ENCODE data around the gene QRFP.

The QRFP gene

DNA sequence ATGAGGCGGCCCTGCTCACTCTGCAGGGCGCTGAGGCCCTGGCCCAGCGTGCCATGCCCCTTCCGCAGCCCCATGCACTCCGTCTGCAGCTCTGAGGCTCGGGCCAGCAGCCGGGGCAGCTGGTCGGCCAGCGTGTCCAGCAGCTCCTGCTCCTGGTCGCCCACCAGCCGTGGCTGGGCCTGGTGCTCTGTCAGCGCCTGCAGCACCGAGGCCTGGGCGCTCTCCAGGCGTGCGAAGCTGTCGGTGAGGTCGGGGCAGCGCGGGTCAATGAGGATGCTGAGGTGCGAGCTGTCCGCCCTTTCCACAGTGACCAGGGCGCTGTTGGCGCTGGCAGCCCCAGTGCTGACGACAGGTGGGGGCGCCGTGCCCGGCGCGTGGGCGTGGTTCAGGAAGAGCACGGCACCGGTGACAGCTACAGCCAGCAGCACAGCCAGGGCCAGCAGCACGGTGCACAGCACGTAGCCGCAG is 33.0 kb upstream of the QRFP start:
- no peak for DNase-seq (ENCODE audit: extremely low spot score)
- ChIA-PET POLR2A (no interaction called here), CTCF (interaction anchor here (1.1 kb wide), 2 partner anchors 13 to 64 kb away, joined by 3 read pairs; no protein-coding TSS in a partner anchor)
- TF ChIP-seq, protein P1, sequence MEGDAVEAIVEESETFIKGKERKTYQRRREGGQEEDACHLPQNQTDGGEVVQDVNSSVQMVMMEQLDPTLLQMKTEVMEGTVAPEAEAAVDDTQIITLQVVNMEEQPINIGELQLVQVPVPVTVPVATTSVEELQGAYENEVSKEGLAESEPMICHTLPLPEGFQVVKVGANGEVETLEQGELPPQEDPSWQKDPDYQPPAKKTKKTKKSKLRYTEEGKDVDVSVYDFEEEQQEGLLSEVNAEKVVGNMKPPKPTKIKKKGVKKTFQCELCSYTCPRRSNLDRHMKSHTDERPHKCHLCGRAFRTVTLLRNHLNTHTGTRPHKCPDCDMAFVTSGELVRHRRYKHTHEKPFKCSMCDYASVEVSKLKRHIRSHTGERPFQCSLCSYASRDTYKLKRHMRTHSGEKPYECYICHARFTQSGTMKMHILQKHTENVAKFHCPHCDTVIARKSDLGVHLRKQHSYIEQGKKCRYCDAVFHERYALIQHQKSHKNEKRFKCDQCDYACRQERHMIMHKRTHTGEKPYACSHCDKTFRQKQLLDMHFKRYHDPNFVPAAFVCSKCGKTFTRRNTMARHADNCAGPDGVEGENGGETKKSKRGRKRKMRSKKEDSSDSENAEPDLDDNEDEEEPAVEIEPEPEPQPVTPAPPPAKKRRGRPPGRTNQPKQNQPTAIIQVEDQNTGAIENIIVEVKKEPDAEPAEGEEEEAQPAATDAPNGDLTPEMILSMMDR (IDR thresholded peaks at IDR 0.05; ENCODE audit: control extremely low read depth, extremely low read depth, low read depth, missing control alignments), result no peak

DNA sequence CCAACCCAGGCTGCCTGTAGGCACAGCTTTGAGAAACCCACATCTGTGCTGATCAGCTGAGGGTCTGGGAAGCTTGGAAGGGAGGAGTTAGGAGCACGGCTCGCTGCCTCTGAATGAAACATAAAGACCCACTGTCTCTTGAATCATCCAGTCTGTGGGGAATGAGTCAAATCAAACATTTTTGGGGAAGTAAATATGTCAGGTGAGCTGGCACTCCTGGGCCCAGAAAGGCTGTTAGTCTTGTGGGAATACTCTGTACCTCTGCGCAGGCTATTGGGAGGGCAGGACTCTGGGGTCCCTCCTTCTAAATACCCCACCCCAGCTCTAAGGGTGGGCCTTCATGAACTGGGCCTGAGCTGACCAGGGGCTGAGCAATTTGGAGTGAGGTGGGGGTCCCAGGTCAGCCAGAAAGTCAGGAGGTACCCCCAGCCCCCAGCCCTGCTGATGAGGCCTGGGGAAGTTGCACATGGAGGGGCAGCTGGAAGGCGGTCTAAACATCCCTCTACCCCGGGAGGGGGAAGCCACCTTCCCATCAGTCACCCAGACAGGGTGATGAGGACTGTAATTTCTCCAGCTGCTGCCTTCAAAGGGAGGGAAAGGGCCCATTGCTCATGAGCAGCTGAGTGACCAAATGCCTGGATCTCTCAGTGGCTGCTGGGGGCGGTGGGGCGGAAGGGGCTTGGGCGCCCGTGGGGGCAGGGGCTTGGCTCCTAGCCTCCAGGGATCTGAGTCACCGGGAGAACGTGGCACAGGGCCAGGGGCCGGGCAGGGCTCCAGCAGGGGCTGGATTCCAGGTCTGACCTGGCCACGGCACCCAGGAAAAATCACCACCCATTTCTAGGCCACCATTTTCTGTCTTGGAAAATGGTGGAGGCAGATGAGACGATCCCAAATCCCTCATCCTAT is 31.6 kb upstream of the QRFP start:
- POLR2A ChIA-PET, result no interaction called here
- peak; percentile 79 for DNase-seq (ENCODE audit: extremely low spot score)
- CTCF ChIA-PET, result interaction anchor here (1.1 to 2.1 kb wide), 7 partner anchors 10 to 157 kb away, joined by 3 to 12 read pairs (median 4); no protein-coding TSS in a partner anchor
- TF ChIP-seq, protein P1 (IDR thresholded peaks at IDR 0.05; ENCODE audit: control extremely low read depth, extremely low read depth, low read depth, missing control alignments), result no peak

DNA sequence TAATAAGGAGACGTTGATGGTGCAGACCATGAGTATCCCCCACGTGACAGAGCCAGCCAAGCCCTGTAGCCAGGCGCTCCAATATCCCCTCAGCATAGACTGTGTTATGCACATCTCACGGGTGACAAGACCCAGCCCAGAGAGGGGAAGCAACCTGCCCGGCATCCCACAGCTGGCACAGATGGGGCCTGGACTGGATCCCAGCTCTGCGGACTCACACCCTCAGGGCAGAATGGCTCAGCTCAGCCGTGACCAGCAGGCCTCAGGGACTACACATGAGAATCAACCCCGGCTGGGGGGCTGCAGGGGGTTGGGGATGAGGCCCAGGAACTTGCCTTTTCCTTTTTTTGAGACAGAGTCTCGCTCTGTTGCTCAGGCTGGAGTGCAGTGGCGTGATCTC is 30.7 kb upstream of the QRFP start:
- CTCF ChIA-PET, result interaction anchor here (1.2 to 2.1 kb wide), 6 partner anchors 9 to 156 kb away, joined by 3 to 12 read pairs (median 4); no protein-coding TSS in a partner anchor
- DNase-seq (ENCODE audit: extremely low spot score), result no peak
- POLR2A ChIA-PET, result no interaction called here
- TF ChIP-seq, protein P1 (IDR thresholded peaks at IDR 0.05; ENCODE audit: control extremely low read depth, extremely low read depth, low read depth, missing control alignments), result no peak

- POLR2A ChIA-PET, result no interaction called here
- TF ChIP-seq, protein P1 (IDR thresholded peaks at IDR 0.05; ENCODE audit: control extremely low read depth, extremely low read depth, low read depth, missing control alignments), result no peak
- no peak for DNase-seq (ENCODE audit: extremely low spot score)
- CTCF ChIA-PET, result interaction anchor here (0.8 to 1.3 kb wide), 2 partner anchors 10 to 18 kb away, joined by 3 to 5 read pairs; no protein-coding TSS in a partner anchor
Observed at GRCh38 chr9:130925050-130925678, 28.6 kb upstream of the QRFP start.

DNA sequence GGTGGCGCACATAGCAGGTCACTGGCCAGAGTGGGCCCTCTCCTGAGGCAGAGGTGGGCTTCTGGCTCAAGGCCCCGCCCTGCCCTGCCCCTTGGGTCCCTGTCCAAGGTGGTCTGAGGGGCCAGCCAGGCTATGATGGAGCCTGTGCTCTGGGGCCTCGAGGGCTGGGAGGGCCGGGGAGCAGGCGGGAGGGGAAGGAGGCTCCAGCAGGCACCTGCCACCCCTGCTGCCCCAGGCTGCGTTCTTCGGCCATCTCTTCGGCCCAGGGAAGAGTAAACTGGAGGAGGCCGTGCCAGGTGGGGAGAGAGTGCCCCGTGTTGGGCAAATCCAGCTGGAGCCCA is 27.8 kb upstream of the QRFP start:
- POLR2A ChIA-PET, result no interaction called here
- DNase-seq (ENCODE audit: extremely low spot score), result no peak
- CTCF ChIA-PET, result no interaction called here
- TF ChIP-seq, protein P1 (IDR thresholded peaks at IDR 0.05; ENCODE audit: control extremely low read depth, extremely low read depth, low read depth, missing control alignments), result no peak

DNA sequence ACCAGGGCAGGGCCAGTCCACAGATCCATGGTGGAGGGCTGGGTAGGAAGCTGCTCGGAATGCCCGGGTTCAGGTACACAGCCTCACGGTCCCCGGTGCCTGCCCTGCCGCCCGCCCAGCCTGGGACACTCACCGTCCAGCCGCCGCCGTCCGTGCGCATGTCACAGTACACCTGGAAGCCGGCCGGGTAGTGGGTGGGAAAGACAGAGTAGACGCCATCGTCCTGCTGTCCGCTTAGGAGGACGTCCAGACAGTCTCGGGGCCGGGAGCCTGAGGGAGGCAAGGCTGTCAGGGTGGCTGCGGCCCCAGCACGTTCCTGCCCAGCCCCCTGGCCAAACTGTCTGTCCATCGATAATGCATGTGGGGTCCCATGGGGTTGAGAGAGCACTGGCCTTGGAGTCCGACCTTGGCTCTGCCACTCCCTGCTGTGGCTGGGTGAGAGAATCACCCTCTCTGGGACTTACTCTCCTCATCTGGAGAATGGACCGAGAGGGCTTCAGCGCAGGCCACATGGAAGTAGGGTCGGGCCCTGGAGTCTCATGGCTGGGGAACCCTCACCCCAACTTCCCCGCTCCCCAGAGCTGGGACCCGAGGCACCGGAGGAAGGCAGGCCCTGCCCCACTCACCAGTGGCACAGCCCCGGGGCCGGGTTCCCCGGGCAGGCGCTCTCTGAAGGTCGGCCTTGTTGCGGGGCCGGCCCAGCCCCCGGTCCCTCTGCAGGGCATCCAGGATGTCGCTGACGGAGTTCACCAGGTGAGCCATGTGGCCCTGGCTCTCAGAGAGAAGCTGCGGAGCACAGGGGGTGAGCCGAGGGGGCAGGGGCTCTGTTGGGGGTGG is 27.2 kb upstream of the QRFP start:
- POLR2A ChIA-PET, result no interaction called here
- DNase-seq (ENCODE audit: extremely low spot score), result no peak
- TF ChIP-seq, protein P1 (IDR thresholded peaks at IDR 0.05; ENCODE audit: control extremely low read depth, extremely low read depth, low read depth, missing control alignments), result no peak
- CTCF ChIA-PET, result no interaction called here
